HEK293 (cell line): Measurements from ENCODE around the gene PARD3.
A peak's percentile ranks its signal among the peaks of the same experiment; 100 is the strongest.

ENCODE experiments used
- CTCF ChIA-PET: fragments of 350-600 bp; formaldehyde crosslinking; extraction: SDS; loops from one replicate; lab custom pipeline; 2021; ENCODE audit warnings: antibody characterized with exemption; lab: Yijun Ruan, JAX
- POLR2A ChIA-PET: fragments of 300-600 bp; formaldehyde crosslinking; extraction: SDS; loops from one replicate; lab custom pipeline; 2020; ENCODE audit warnings: antibody characterized with exemption, inconsistent platforms; lab: Yijun Ruan, JAX
- H3K27ac ChIP-seq: fragments of 200-500 bp; sonication (Bioruptor generic); 2 replicates; pipeline ENCODE4 v1.5.1; 2014; ENCODE audit warnings: low read depth, low read length, control low read depth, inconsistent platforms; ENCODE audit errors: extremely low read depth
- H3K36me3 ChIP-seq, 2 experiments: fragments of 200-500 bp in 1 of 2; sonication (Bioruptor generic) in 1 of 2; 1 replicate in 1 of 2; 2 replicates in 1 of 2; pipeline ENCODE4 v1.5.1; 2014 to 2017; ENCODE audit warnings: inconsistent platforms in 2 of 2, low read length in 2 of 2; ENCODE audit not compliant: control insufficient read depth in 2 of 2, insufficient read depth in 1 of 2
- H3K4me1 ChIP-seq: fragments of 200-500 bp; sonication (Bioruptor generic); 2 replicates; pipeline ENCODE4 v1.5.1; 2014; ENCODE audit warnings: mild to moderate bottlenecking, low read length, inconsistent platforms; ENCODE audit not compliant: control insufficient read depth, insufficient read depth
- H3K4me3 ChIP-seq: 2 replicates; pipeline ENCODE4 v1.5.1; 2011; ENCODE audit warnings: low read depth, mild to moderate bottlenecking, control low read depth, low read length, moderate library complexity
- H3K9me3 ChIP-seq: fragments of 200-500 bp; sonication (Bioruptor generic); 2 replicates; pipeline ENCODE4 v1.5.1; 2014; ENCODE audit warnings: low read depth, low read length, inconsistent platforms; ENCODE audit not compliant: control insufficient read depth, insufficient read depth
- BCL6B ChIP-seq: fragments of 450-650 bp; formaldehyde crosslinking; IDR thresholded peaks from 2 replicates; pipeline ENCODE4 v1.5.1; 2017; ENCODE audit warnings: missing biosample characterization, missing genetic modification characterization
- GLIS1 ChIP-seq: fragments of 450-650 bp; formaldehyde crosslinking; IDR thresholded peaks from 2 replicates; pipeline ENCODE4 v1.5.1; 2016; ENCODE audit warnings: missing biosample characterization, missing genetic modification characterization
- INSM2 ChIP-seq: fragments of 450-650 bp; formaldehyde crosslinking; IDR thresholded peaks from 2 replicates; pipeline ENCODE4 v1.5.1; 2016; ENCODE audit warnings: missing biosample characterization, missing genetic modification characterization
- KLF8 ChIP-seq: fragments of 450-650 bp; formaldehyde crosslinking; IDR thresholded peaks from 2 replicates; pipeline ENCODE4 v1.5.1; 2016; ENCODE audit warnings: missing biosample characterization, missing genetic modification characterization
- MYNN ChIP-seq: fragments of 450-650 bp; formaldehyde crosslinking; IDR thresholded peaks from 2 replicates; pipeline ENCODE4 v1.5.1; 2016; ENCODE audit warnings: missing biosample characterization, missing genetic modification characterization, borderline replicate concordance
- MZF1 ChIP-seq: fragments of 450-650 bp; formaldehyde crosslinking; IDR thresholded peaks from 2 replicates; pipeline ENCODE4 v1.5.1; 2017; ENCODE audit warnings: missing biosample characterization, missing genetic modification characterization, borderline replicate concordance
- OSR2 ChIP-seq: fragments of 450-650 bp; formaldehyde crosslinking; IDR thresholded peaks from 2 replicates; pipeline ENCODE4 v1.5.1; 2016; ENCODE audit warnings: missing biosample characterization, missing genetic modification characterization
- PRDM10 ChIP-seq: fragments of 450-650 bp; formaldehyde crosslinking; IDR thresholded peaks from 2 replicates; pipeline ENCODE4 v1.5.1; 2016; ENCODE audit warnings: missing biosample characterization, missing genetic modification characterization
- PRDM4 ChIP-seq: fragments of 450-650 bp; formaldehyde crosslinking; IDR thresholded peaks from 2 replicates; pipeline ENCODE4 v1.5.1; 2017; ENCODE audit warnings: missing biosample characterization, missing genetic modification characterization
- SCRT1 ChIP-seq: fragments of 450-650 bp; formaldehyde crosslinking; IDR thresholded peaks from 2 replicates; pipeline ENCODE4 v1.5.1; 2016; ENCODE audit warnings: missing biosample characterization, missing genetic modification characterization, borderline replicate concordance
- SETDB1 ChIP-seq: IDR thresholded peaks from one replicate; pipeline ENCODE4 v1.6.1; 2017; ENCODE audit warnings: mild to moderate bottlenecking, low read length, moderate library complexity, mixed read lengths; ENCODE audit not compliant: insufficient read length
- ZBTB7A ChIP-seq: fragments of 450-650 bp; formaldehyde crosslinking; IDR thresholded peaks from 2 replicates; pipeline ENCODE4 v1.5.1; 2016; ENCODE audit warnings: low read depth, missing biosample characterization, missing genetic modification characterization
- ZIC2 ChIP-seq: fragments of 450-650 bp; formaldehyde crosslinking; IDR thresholded peaks from 2 replicates; pipeline ENCODE4 v1.5.1; 2016; ENCODE audit warnings: missing biosample characterization, missing genetic modification characterization
- ZNF146 ChIP-seq: fragments of 450-650 bp; formaldehyde crosslinking; IDR thresholded peaks from 2 replicates; pipeline ENCODE4 v1.5.1; 2016; ENCODE audit warnings: missing biosample characterization, missing genetic modification characterization
- ZNF157 ChIP-seq: fragments of 450-650 bp; formaldehyde crosslinking; IDR thresholded peaks from 2 replicates; pipeline ENCODE4 v1.5.1; 2016; ENCODE audit warnings: missing biosample characterization, missing genetic modification characterization
- ZNF184 ChIP-seq: fragments of 450-650 bp; IDR thresholded peaks from 2 replicates; pipeline ENCODE4 v1.5.1; 2018; ENCODE audit warnings: missing biosample characterization, mild to moderate bottlenecking, missing genetic modification characterization
- ZNF202 ChIP-seq: fragments of 450-650 bp; formaldehyde crosslinking; IDR thresholded peaks from 2 replicates; pipeline ENCODE4 v1.5.1; 2016; ENCODE audit warnings: missing biosample characterization, missing genetic modification characterization, borderline replicate concordance
- ZNF354C ChIP-seq: fragments of 450-650 bp; formaldehyde crosslinking; IDR thresholded peaks from 2 replicates; pipeline ENCODE4 v1.5.1; 2016; ENCODE audit warnings: missing biosample characterization, missing genetic modification characterization, low read depth, borderline replicate concordance
- ZNF501 ChIP-seq: fragments of 450-650 bp; formaldehyde crosslinking; IDR thresholded peaks from 2 replicates; pipeline ENCODE4 v1.5.1; 2016; ENCODE audit warnings: missing biosample characterization, missing genetic modification characterization
- ZNF600 ChIP-seq: fragments of 450-650 bp; formaldehyde crosslinking; IDR thresholded peaks from 2 replicates; pipeline ENCODE4 v1.5.1; 2016; ENCODE audit warnings: missing biosample characterization, missing genetic modification characterization
- ZNF610 ChIP-seq: fragments of 450-650 bp; formaldehyde crosslinking; IDR thresholded peaks from 2 replicates; pipeline ENCODE4 v1.5.1; 2016; ENCODE audit warnings: missing biosample characterization, missing genetic modification characterization, borderline replicate concordance
- ZNF624 ChIP-seq: fragments of 450-650 bp; formaldehyde crosslinking; IDR thresholded peaks from 2 replicates; pipeline ENCODE4 v1.5.1; 2017; ENCODE audit warnings: missing biosample characterization, missing genetic modification characterization
- ZNF629 ChIP-seq: fragments of 450-650 bp; formaldehyde crosslinking; IDR thresholded peaks from 2 replicates; pipeline ENCODE4 v1.5.1; 2017; ENCODE audit warnings: missing biosample characterization, missing genetic modification characterization
- ZNF664 ChIP-seq: fragments of 450-650 bp; formaldehyde crosslinking; IDR thresholded peaks from 2 replicates; pipeline ENCODE4 v1.5.1; 2016; ENCODE audit warnings: missing biosample characterization, missing genetic modification characterization
- ZNF701 ChIP-seq: fragments of 450-650 bp; formaldehyde crosslinking; IDR thresholded peaks from 2 replicates; pipeline ENCODE4 v1.5.1; 2016; ENCODE audit warnings: missing biosample characterization, missing genetic modification characterization
- ZNF792 ChIP-seq: fragments of 450-650 bp; formaldehyde crosslinking; IDR thresholded peaks from 2 replicates; pipeline ENCODE4 v1.5.1; 2016; ENCODE audit warnings: missing biosample characterization, missing genetic modification characterization
- ZSCAN23 ChIP-seq: fragments of 450-650 bp; formaldehyde crosslinking; IDR thresholded peaks from 2 replicates; pipeline ENCODE4 v1.5.1; 2016; ENCODE audit warnings: missing biosample characterization, missing genetic modification characterization

PARD3 gene

GRCh38 chr10:34791228-34791627 lies 23.9 kb downstream of the PARD3 start:
- ChIA-PET CTCF (no interaction called here), POLR2A (interaction anchor here (0.5 to 0.6 kb wide), 2 partner anchors 25 to 97 kb away, joined by 3 read pairs; no protein-coding TSS in a partner anchor)
- TF ChIP-seq SCRT1 (tag by site-specific recombination) (no peak), ZNF501 (tag by site-specific recombination) (no peak), ZIC2 (tag by site-specific recombination) (peak; percentile 54), ZNF600 (tag by site-specific recombination) (peak; percentile 28; the same call in 1 of the 2 replicates), MYNN (tag by site-specific recombination) (no peak), ZSCAN23 (tag by site-specific recombination) (no peak), MZF1 (tag by site-specific recombination) (no peak), ZBTB7A (no peak), ZNF202 (tag by site-specific recombination) (no peak), GLIS1 (tag by site-specific recombination) (no peak), PRDM10 (tag by site-specific recombination) (no peak), ZNF610 (tag by site-specific recombination) (no peak), ZNF624 (tag by site-specific recombination) (no peak), KLF8 (tag by site-specific recombination) (no peak), ZNF701 (tag by site-specific recombination) (no peak)
- H3K9me3 ChIP-seq: no peaks in the 10 kb centered on the region
- H3K4me3 ChIP-seq: no peak overlapping the region
- no peaks in the 10 kb centered on the region; a peak in 1 of 3 replicates for H3K36me3 ChIP-seq
- H3K27ac ChIP-seq: no peak overlapping the region
- H3K4me1 ChIP-seq: peaks cover 29% of the 10 kb centered on the region

GRCh38 chr10:34789966-34790506 lies 25.1 kb downstream of the PARD3 start:
- CTCF ChIA-PET: interaction anchor here (1.0 kb wide), 1 partner anchor 10 kb away, joined by 4 read pairs; no protein-coding TSS in a partner anchor
- TF ChIP-seq MYNN (tag by site-specific recombination) (no peak), KLF8 (tag by site-specific recombination) (no peak), ZNF792 (tag by site-specific recombination) (no peak), ZNF146 (tag by site-specific recombination) (0 out of 2 replicates have a peak, but pooled peaks have one; percentile 16), ZNF157 (no peak), BCL6B (tag by site-specific recombination) (no peak), PRDM4 (peak; percentile 92), INSM2 (tag by site-specific recombination) (peak; percentile 37; the same call in 1 of the 2 replicates), ZNF354C (tag by site-specific recombination) (no peak), ZNF184 (no peak), ZNF664 (tag by site-specific recombination) (no peak), ZBTB7A (no peak), OSR2 (tag by site-specific recombination) (peak; percentile 84), SETDB1 (no peak), ZNF629 (tag by site-specific recombination) (peak; percentile 43; the same call in 1 of the 2 replicates)

More at GRCh38 chr10:34789966-34790506, 25.1 kb downstream of the PARD3 start:
- H3K4me1 ChIP-seq: peaks cover 32% of the 10 kb centered on the region
- H3K36me3 ChIP-seq: no peaks in the 10 kb centered on the region
- no peak overlapping the region for H3K27ac ChIP-seq
- no peak overlapping the region for H3K4me3 ChIP-seq
- POLR2A ChIA-PET: no interaction called here
- H3K9me3 ChIP-seq: no peaks in the 10 kb centered on the region
